ENCODE results near the gene PEDS1.

PEDS1 gene

GRCh38 chr20:50130995-50131394, 22.5 kb downstream of the PEDS1 start:
- no peak for DNase-seq

GRCh38 chr20:50130356-50130723, 23.2 kb downstream of the PEDS1 start:
- DNase-seq = no peak

- DNase-seq = no peak
Measured at GRCh38 chr20:50129662-50130355, 23.7 kb downstream of the PEDS1 start.

- DNase-seq = no peak
Measured at GRCh38 chr20:50128520-50128905, 25.0 kb downstream of the PEDS1 start.

- no peak for DNase-seq
Measured at GRCh38 chr20:50127587-50128519, 25.7 kb downstream of the PEDS1 start.

GRCh38 chr20:50126662-50127061, 26.9 kb downstream of the PEDS1 start:
- DNase-seq = no peak

GRCh38 chr20:50125279-50125678, 28.2 kb downstream of the PEDS1 start:
- no peak for DNase-seq

- no peak for DNase-seq
Measured at GRCh38 chr20:50124496-50124895, 29.0 kb downstream of the PEDS1 start.

GRCh38 chr20:50123418-50123817, 30.1 kb downstream of the PEDS1 start:
- DNase-seq = no peak

- no peak for DNase-seq
Measured at GRCh38 chr20:50122763-50123162, 30.8 kb downstream of the PEDS1 start.

GRCh38 chr20:50121858-50122271, 31.7 kb downstream of the PEDS1 start:
- DNase-seq = no peak

GRCh38 chr20:50120935-50121693, 32.4 kb downstream of the PEDS1 start:
- DNase-seq = peak; percentile 46

- DNase-seq = no peak
Measured at GRCh38 chr20:50118203-50118602, 35.3 kb downstream of the PEDS1 start.

GRCh38 chr20:50116368-50116999, 37.0 kb downstream of the PEDS1 start:
- no peak for DNase-seq

GRCh38 chr20:50115591-50116367, 37.7 kb downstream of the PEDS1 start:
- DNase-seq = peak; percentile 87

GRCh38 chr20:50115041-50115512, 38.4 kb downstream of the PEDS1 start:
- no peak for DNase-seq

- no peak for DNase-seq
Measured at GRCh38 chr20:50113420-50114224, 39.9 kb downstream of the PEDS1 start.

GRCh38 chr20:50112512-50113419, 40.8 kb downstream of the PEDS1 start, which contains the start of gene UBE2V1:
Gene UBE2V1, minus strand, starts transcription at chr20:50113150. Its CDS starts 22 bp downstream, at chr20:50113128.
- peak; percentile 83 for DNase-seq

- DNase-seq = no peak
Measured at GRCh38 chr20:50111829-50112495, 41.6 kb downstream of the PEDS1 start.
